HepG2 (cell line): ENCODE measurements around the gene BAZ1A. TPM values are rescaled to one million over a fixed set of nuclear protein-coding genes. Genes with fewer than 3 reads are reported as not detected.
"Not testable (repeated sequence)": the region's sequence is repeated elsewhere in the genome, so short reads cannot be mapped to it uniquely, and the experiment has no call there.

Experiments used
- ATAC-seq: fragments of 200-7000 bp; cut with Tn5 transposase; 3 replicates; pipeline ENCODE4 v1.9.1; 2020; ENCODE audit warnings: mild to moderate bottlenecking, moderate library complexity
- BruUV-seq: library from RNA; stranded (reverse); fragments of 400-500 nt; replicated peaks from 2 replicates; lab custom pipeline; 2021; lab: Mats Ljungman, UMichigan
- CTCF ChIA-PET: fragments of 300-600 bp; formaldehyde crosslinking; extraction: SDS; loops from one replicate; lab custom pipeline; 2021; ENCODE audit warnings: low total read pairs, inconsistent platforms, low intra/inter-chr PET ratio; lab: Yijun Ruan, JAX
- POLR2A ChIA-PET: fragments of 350-600 bp; sonication (Branson Sonifier 250); formaldehyde crosslinking; loops from one replicate; lab custom pipeline; 2020; ENCODE audit warnings: antibody characterized with exemption, inconsistent platforms; lab: Yijun Ruan, JAX
- DNase-seq: peaks from one replicate; pipeline ENCODE4 v3.0.0-alpha.2; 2015; ENCODE audit warnings: low spot score
- FAIRE-seq: peaks from 3 replicates; lab custom pipeline; 2011; peaks lifted over from hg19 to GRCh38; lab: Jason Lieb, UNC
- H2AFZ ChIP-seq: one replicate; pipeline ENCODE4 v1.6.1; 2011; ENCODE audit warnings: low read length, inconsistent platforms
- H3K27ac ChIP-seq: fragments of 300-600 bp; 3 replicates; pipeline ENCODE4 v1.8.0; 2011; ENCODE audit warnings: mixed run types, mild to moderate bottlenecking, mixed read lengths, low read length, inconsistent platforms; ENCODE audit not compliant: insufficient read depth; ENCODE audit errors: extremely low read length
- H3K27me3 ChIP-seq, 2 experiments: fragments of 200-600 bp in 1 of 2; 2 replicates in 1 of 2; 3 replicates in 1 of 2; pipeline versions ENCODE4 v1.6.0 to v1.8.0; 2011; ENCODE audit warnings: low read length in 2 of 2, mild to moderate bottlenecking in 2 of 2, moderate library complexity in 2 of 2, inconsistent platforms in 1 of 2; ENCODE audit not compliant: insufficient read depth in 2 of 2, control insufficient read depth in 1 of 2
- H3K36me3 ChIP-seq, 2 experiments: fragments of 200-600 bp in 1 of 2; replicated peaks in 1 of 2; 2 replicates in 1 of 2; 3 replicates in 1 of 2; pipeline versions ENCODE4 v1.5.1 to v1.8.0; 2011; ENCODE audit warnings: low read length in 2 of 2, inconsistent platforms in 1 of 2; ENCODE audit not compliant: insufficient read depth in 2 of 2, control insufficient read depth in 1 of 2
- H3K4me1 ChIP-seq: 2 replicates; pipeline ENCODE4 v1.5.1; 2012; ENCODE audit warnings: low read length, inconsistent platforms; ENCODE audit not compliant: insufficient read depth
- H3K4me2 ChIP-seq: 2 replicates; pipeline ENCODE4 v1.6.0; 2011; ENCODE audit warnings: low read depth, low read length, inconsistent platforms
- H3K4me3 ChIP-seq, 3 experiments: fragments of 200-600 bp in 1 of 3; sonication (generic), shearing (Covaris generic) in 1 of 3; replicated peaks in 1 of 3; 2 replicates each; pipeline ENCODE4 v1.5.1; 2011 to 2016; ENCODE audit warnings: low read length in 3 of 3, inconsistent platforms in 2 of 3, low read depth in 2 of 3, mild to moderate bottlenecking in 2 of 3, control low read depth in 1 of 3, mixed read lengths in 1 of 3; ENCODE audit not compliant: insufficient read depth in 1 of 3
- H3K79me2 ChIP-seq: one replicate; pipeline ENCODE4 v1.6.1; 2011; ENCODE audit warnings: low read length, inconsistent platforms; ENCODE audit not compliant: insufficient read depth
- H3K9ac ChIP-seq: 2 replicates; pipeline ENCODE4 v1.6.0; 2011; ENCODE audit warnings: mild to moderate bottlenecking, low read depth, low read length, inconsistent platforms; ENCODE audit not compliant: insufficient read depth
- H3K9me3 ChIP-seq: 2 replicates; pipeline ENCODE4 v1.5.1; 2012; ENCODE audit warnings: mild to moderate bottlenecking, low read length
- H4K20me1 ChIP-seq: 2 replicates; pipeline ENCODE4 v1.6.0; 2011; ENCODE audit warnings: inconsistent platforms, mild to moderate bottlenecking, low read length, moderate library complexity; ENCODE audit not compliant: insufficient read depth
- AGO2 ChIP-seq: fragments of 200-400 bp; formaldehyde crosslinking; optimal IDR thresholded peaks from 2 replicates; pipeline ENCODE3; 2017; ENCODE audit warnings: mild to moderate bottlenecking, low read depth, low read length, moderate library complexity
- FOXA3 ChIP-seq: IDR thresholded peaks from 2 replicates; pipeline ENCODE4 v1.6.1; 2016; ENCODE audit warnings: missing genetic modification reagents, missing compliant biosample characterization
- FOXP1 ChIP-seq, 2 experiments: fragments of 450-650 bp in 1 of 2; IDR thresholded peaks; 2 replicates each; pipeline ENCODE4 v1.6.1; 2017 to 2018; ENCODE audit warnings: antibody characterized with exemption in 1 of 2
- GTF3A ChIP-seq: sonication (generic); formaldehyde crosslinking; conservative IDR thresholded peaks from 2 replicates; pipeline ENCODE4 v1.4.0; 2020; ENCODE audit warnings: mild to moderate bottlenecking, missing genetic modification reagents
- JARID2 ChIP-seq: sonication (generic); formaldehyde crosslinking; IDR thresholded peaks from 2 replicates; pipeline ENCODE4 v1.8.1; 2023; ENCODE audit warnings: missing genetic modification reagents, inconsistent platforms; ENCODE audit not compliant: insufficient replicate concordance
- POLR2AphosphoS2 ChIP-seq: IDR thresholded peaks from 2 replicates; pipeline ENCODE4 v1.6.1; 2011; ENCODE audit warnings: low read depth, low read length, improper control_type of control experiment
- RNF219 ChIP-seq: sonication (generic); formaldehyde crosslinking; IDR thresholded peaks from 2 replicates; pipeline ENCODE4 v1.5.0; 2020; ENCODE audit warnings: mild to moderate bottlenecking, missing genetic modification reagents
- SPEN ChIP-seq: sonication (generic); formaldehyde crosslinking; IDR thresholded peaks from 2 replicates; pipeline ENCODE4 v1.5.1; 2020; ENCODE audit warnings: low read depth, mild to moderate bottlenecking, missing genetic modification reagents
- ZMYM3 ChIP-seq: sonication (generic); formaldehyde crosslinking; IDR thresholded peaks from 2 replicates; pipeline ENCODE4 v1.5.1; 2020; ENCODE audit warnings: mild to moderate bottlenecking, missing genetic modification reagents
- ZNF124 ChIP-seq: sonication (generic); formaldehyde crosslinking; IDR thresholded peaks from 2 replicates; pipeline ENCODE4 v1.4.0; 2020; ENCODE audit warnings: missing genetic modification reagents
- WGBS: methylation state at CpG from one replicate; pipeline ENCODE4 v1.1.6; 2017; ENCODE audit warnings: low lambda C conversion rate; 5-methylcytosine and 5-hydroxymethylcytosine counted together
- in situ Hi-C: cut with HindIII; loops from 2 replicates; pipeline ENCODE4 v1.10.0; 2017; ENCODE audit warnings: low pct_unique_long_range_greater_than_20kb; ENCODE audit not compliant: extremely low pct_ligation_motif_present
- intact Hi-C: fragments of 100-400 bp; cut with micrococcal nuclease; formaldehyde crosslinking; loops from one replicate; pipeline ENCODE4 v1.10.0; 2022; ENCODE audit not compliant: unreplicated experiment
- polyA plus RNA-seq, 8 experiments: library from polyadenylated mRNA; depleted of rRNA in 3 of 8; stranded (reverse) in 7 of 8; unstranded in 1 of 8; fragments of >200 nt; fragmentation: Illumina TruSeq in 4 of 8; extraction: Trizol in 4 of 8; gene quantifications; 2 replicates each; pipeline versions ENCODE4 v1.2.1 to v1.2.3, GENCODE V29; 2011 to 2016; ENCODE audit warnings: low read depth in 4 of 8, missing spikeins in 1 of 8, mixed read lengths in 1 of 8; ENCODE audit not compliant: insufficient read depth in 1 of 8
- total RNA-seq, 5 experiments: library from RNA; depleted of rRNA; stranded (reverse); fragments of >200 nt; fragmentation: Illumina TruSeq; extraction: Trizol; gene quantifications; 2 replicates each; pipeline ENCODE4 v1.2.3, GENCODE V29; 2016; ENCODE audit warnings: low read depth in 1 of 5
- TF ChIP-seq, protein P1 (sequence below), 2 experiments: sonication (generic) in 1 of 2; formaldehyde crosslinking in 1 of 2; IDR thresholded peaks; 2 replicates each; pipeline versions ENCODE4 v1.4.0 to v1.6.1; 2018 to 2020; ENCODE audit warnings: missing genetic modification reagents in 2 of 2, borderline replicate concordance in 1 of 2, low read depth in 1 of 2, mild to moderate bottlenecking in 1 of 2, missing biosample characterization in 1 of 2

Gene BAZ1A
- total and polyA plus RNA-seq, 2 of the 13 experiments (the other 11 are each of a cell fraction or from before 2014, with no cell fraction given) = 20.9 to 56.8 TPM

DNA sequence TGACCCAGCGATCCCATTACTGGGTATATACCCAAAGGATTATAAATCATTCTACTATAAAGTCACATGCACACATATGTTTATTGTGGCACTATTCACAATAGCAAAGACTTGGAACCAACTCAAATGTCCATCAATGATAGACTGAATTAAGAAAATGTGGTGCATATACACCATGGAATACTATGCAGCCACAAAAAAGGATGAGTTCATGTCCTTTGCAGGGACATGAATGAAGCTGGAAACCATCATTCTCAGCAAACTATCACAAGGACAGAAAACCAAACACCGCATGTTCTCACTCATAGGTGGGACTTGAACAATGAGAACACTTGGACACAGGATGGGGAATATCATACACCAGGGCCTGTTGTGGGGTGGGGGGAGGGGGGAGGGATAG is 76.3 kb downstream of the BAZ1A start:
- H2AFZ ChIP-seq; TF ChIP-seq FOXP1 (CRISPR knock-in tag; IDR thresholded peaks at IDR 0.05): not testable (repeated sequence)
- TF ChIP-seq ZMYM3 (CRISPR knock-in tag) = 0 out of 2 replicates have a peak, but pooled peaks have one; percentile 17
- 0 out of 2 replicates have a peak, but pooled peaks have one; percentile 19 for TF ChIP-seq FOXP1 (IDR thresholded peaks at IDR 0.05)
- TF ChIP-seq, all 625 proteins: peak for 2; not testable (repeated sequence) for 623
- H3K4me3 ChIP-seq, ATAC-seq, BruUV-seq, FAIRE-seq, H3K4me2 ChIP-seq, in situ Hi-C loops, H4K20me1 ChIP-seq, DNase-seq, CTCF ChIA-PET, H3K27ac ChIP-seq, H3K27me3 ChIP-seq, H3K9me3 ChIP-seq, H3K9ac ChIP-seq, H3K79me2 ChIP-seq: not testable (repeated sequence)
- WGBS = 98% methylated on average over 2 of the region's 2 CpGs
- peaks cover 10 to 42% of the 10 kb centered on the region in 2 experiments; a peak in 4 of 5 replicates for H3K36me3 ChIP-seq
- POLR2A ChIA-PET = interaction anchor here (1.2 to 1.3 kb wide), 2 partner anchors 32 to 36 kb away, joined by 3 to 4 read pairs; no protein-coding TSS in a partner anchor
- peaks cover 12% of the 10 kb centered on the region for H3K4me1 ChIP-seq
- intact Hi-C loops = loop anchor here (1.0 to 5.0 kb wide), 3 partner anchors 38 to 183 kb away; partner anchors contain the start of gene SRP54

DNA sequence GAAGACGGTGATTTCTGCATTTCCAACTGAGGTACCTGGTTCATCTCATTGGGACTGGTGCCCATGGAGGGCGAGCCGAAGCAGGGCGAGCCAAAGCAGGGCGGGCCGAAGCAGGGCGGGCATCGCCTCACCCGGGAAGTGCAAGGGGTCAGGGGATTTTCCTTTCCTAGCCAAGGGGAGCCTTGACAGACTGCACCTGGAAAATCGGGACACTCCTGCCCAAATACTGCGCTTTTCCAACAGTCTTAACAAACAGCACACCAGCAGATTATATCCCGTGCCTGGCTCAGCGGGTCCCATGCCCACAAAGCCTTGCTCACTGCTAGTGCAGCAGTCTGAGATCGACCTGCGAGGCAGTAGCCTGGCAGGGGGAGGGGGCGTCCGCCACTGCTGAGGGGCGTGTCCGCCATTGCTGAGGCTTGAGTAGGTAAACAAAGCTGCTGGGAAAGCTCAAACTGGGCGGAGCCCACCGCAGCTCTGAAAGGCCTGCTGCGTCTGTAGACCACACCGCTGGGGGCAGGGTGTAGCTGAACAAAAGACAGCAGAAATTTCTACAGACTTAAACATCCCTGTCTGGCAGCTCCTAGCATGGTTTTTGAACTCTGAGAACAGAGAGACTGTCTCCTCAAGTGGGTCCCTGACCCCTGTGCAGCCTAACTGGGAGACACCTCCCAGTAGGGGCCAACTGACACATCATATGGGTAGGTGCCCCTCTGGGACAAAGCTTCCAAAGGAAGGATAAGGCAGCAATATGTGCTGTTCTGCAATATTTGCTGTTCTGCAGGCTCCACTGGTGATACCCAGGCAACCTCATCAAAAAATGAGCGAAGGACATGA is 77.2 kb downstream of the BAZ1A start:
- Histone ChIP-seq H3K27ac (peak overlapping the region; percentile 18), H3K36me3 (peaks cover 10 to 42% of the 10 kb centered on the region in 2 experiments; a peak in 4 of 5 replicates), H3K4me3 (peak overlapping the region in 1 of 3 experiments; percentile 15; a peak in 1 of 6 replicates), H3K9ac (0 out of 2 replicates have a peak overlapping the region, but pooled peaks have one; percentile 5), H2AFZ (peak overlapping the region; percentile 3), H3K4me2 (peak overlapping the region; percentile 45), H3K9me3 (no peaks in the 10 kb centered on the region), H4K20me1 (no peaks in the 10 kb centered on the region), H3K27me3 (no peaks in the 10 kb centered on the region), H3K79me2 (no peaks in the 10 kb centered on the region), H3K4me1 (peaks cover 12% of the 10 kb centered on the region)
- peak; percentile 98 for DNase-seq
- peak; percentile 70 for FAIRE-seq
- CTCF ChIA-PET = no interaction called here
- POLR2A ChIA-PET = interaction anchor here (0.6 to 1.5 kb wide), 8 partner anchors 11 to 183 kb away, joined by 3 to 16 read pairs (median 4); partner anchors contain the start of genes BAZ1A and SRP54
- in situ Hi-C loops = no loop called here
- WGBS = 69% methylated on average over 24 of the region's 24 CpGs
- ATAC-seq = peak; percentile 100
- no TSS peak for BruUV-seq
- intact Hi-C loops = loop anchor here (1.0 to 5.0 kb wide), 3 partner anchors 39 to 184 kb away; partner anchors contain the start of gene SRP54
- TF ChIP-seq ZNF124 (0 out of 2 replicates have a peak, but pooled peaks have one; percentile 66), SPEN (CRISPR knock-in tag) (peak; percentile 75), FOXA3 (CRISPR knock-in tag) (peak; percentile 93), AGO2 (peak; percentile 19), POLR2AphosphoS2 (no peak), JARID2 (CRISPR knock-in tag) (peak; percentile 73), RNF219 (CRISPR knock-in tag) (no peak), GTF3A (CRISPR knock-in tag) (0 out of 2 replicates have a peak, but pooled peaks have one; percentile 77)
- TF ChIP-seq, protein P1, sequence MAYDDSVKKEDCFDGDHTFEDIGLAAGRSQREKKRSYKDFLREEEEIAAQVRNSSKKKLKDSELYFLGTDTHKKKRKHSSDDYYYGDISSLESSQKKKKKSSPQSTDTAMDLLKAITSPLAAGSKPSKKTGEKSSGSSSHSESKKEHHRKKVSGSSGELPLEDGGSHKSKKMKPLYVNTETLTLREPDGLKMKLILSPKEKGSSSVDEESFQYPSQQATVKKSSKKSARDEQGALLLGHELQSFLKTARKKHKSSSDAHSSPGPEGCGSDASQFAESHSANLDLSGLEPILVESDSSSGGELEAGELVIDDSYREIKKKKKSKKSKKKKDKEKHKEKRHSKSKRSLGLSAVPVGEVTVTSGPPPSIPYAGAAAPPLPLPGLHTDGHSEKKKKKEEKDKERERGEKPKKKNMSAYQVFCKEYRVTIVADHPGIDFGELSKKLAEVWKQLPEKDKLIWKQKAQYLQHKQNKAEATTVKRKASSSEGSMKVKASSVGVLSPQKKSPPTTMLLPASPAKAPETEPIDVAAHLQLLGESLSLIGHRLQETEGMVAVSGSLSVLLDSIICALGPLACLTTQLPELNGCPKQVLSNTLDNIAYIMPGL (CRISPR knock-in tag; IDR thresholded peaks at IDR 0.05; ENCODE audit: borderline replicate concordance in 1 of 2, low read depth in 1 of 2) = peak; percentile 44 to 79; a peak in 2 of 4 replicates
